H9 (cell line): Measurements from ENCODE around the gene COL4A6. TPM values are rescaled to one million over a fixed set of nuclear protein-coding genes. Genes with fewer than 3 reads are reported as not detected.

ENCODE experiments used
- DNase-seq: peaks from one replicate; pipeline ENCODE4 v3.0.0-alpha.2; 2017
- H2AFZ ChIP-seq: one replicate; pipeline ENCODE4 v1.6.1; 2013; ENCODE audit warnings: mild to moderate bottlenecking, low read length, control low read depth, moderate library complexity
- H2AK5ac ChIP-seq: 2 replicates; pipeline ENCODE4 v1.6.1; 2013; ENCODE audit warnings: low read length, control low read depth, mixed read lengths; ENCODE audit not compliant: insufficient read length
- H2BK120ac ChIP-seq: one replicate; pipeline ENCODE4 v1.6.1; 2013; ENCODE audit warnings: low read depth, mild to moderate bottlenecking, low read length, control low read depth, inconsistent platforms; ENCODE audit not compliant: poor library complexity, severe bottlenecking
- H2BK12ac ChIP-seq: 2 replicates; pipeline ENCODE4 v1.6.1; 2013; ENCODE audit warnings: low read length, control low read depth, mixed read lengths, low read depth; ENCODE audit not compliant: insufficient read length
- H2BK15ac ChIP-seq: 2 replicates; pipeline ENCODE4 v1.6.1; 2013; ENCODE audit warnings: low read depth, low read length, control low read depth
- H2BK20ac ChIP-seq: one replicate; pipeline ENCODE4 v1.6.1; 2013; ENCODE audit warnings: low read depth, mild to moderate bottlenecking, low read length, control low read depth, inconsistent platforms; ENCODE audit not compliant: poor library complexity, severe bottlenecking
- H2BK5ac ChIP-seq: 2 replicates; pipeline ENCODE4 v1.6.1; 2013; ENCODE audit warnings: low read length, control low read depth, mixed read lengths; ENCODE audit not compliant: insufficient read length
- H3K14ac ChIP-seq: 2 replicates; pipeline ENCODE4 v1.6.1; 2013; ENCODE audit warnings: low read length, control low read depth; ENCODE audit not compliant: insufficient read depth
- H3K18ac ChIP-seq: 2 replicates; pipeline ENCODE4 v1.6.1; 2013; ENCODE audit warnings: low read depth, mild to moderate bottlenecking, mixed read lengths, low read length, control low read depth; ENCODE audit not compliant: insufficient read length
- H3K23ac ChIP-seq: 2 replicates; pipeline ENCODE4 v1.6.1; 2013; ENCODE audit warnings: low read length, control low read depth, mixed read lengths, low read depth; ENCODE audit not compliant: insufficient read length
- H3K23me2 ChIP-seq: 2 replicates; pipeline ENCODE4 v1.6.1; 2013; ENCODE audit warnings: low read depth, mild to moderate bottlenecking, mixed read lengths, low read length, control low read depth; ENCODE audit not compliant: insufficient read length, poor library complexity, severe bottlenecking
- H3K27ac ChIP-seq: 2 replicates; pipeline ENCODE4 v1.5.1; 2013; ENCODE audit warnings: low read length, control low read depth, mixed read lengths, low read depth; ENCODE audit not compliant: insufficient read length
- H3K27me3 ChIP-seq: 2 replicates; pipeline ENCODE4 v1.6.1; 2013; ENCODE audit warnings: low read length, control low read depth, inconsistent platforms; ENCODE audit not compliant: insufficient read depth
- H3K4ac ChIP-seq: 2 replicates; pipeline ENCODE4 v1.6.1; 2013; ENCODE audit warnings: low read depth, mild to moderate bottlenecking, control low read depth, inconsistent platforms, low read length, moderate library complexity
- H3K4me1 ChIP-seq: 2 replicates; pipeline ENCODE4 v1.6.1; 2013; ENCODE audit warnings: low read length, control low read depth, inconsistent platforms; ENCODE audit not compliant: insufficient read depth
- H3K4me2 ChIP-seq: 2 replicates; pipeline ENCODE4 v1.6.1; 2013; ENCODE audit warnings: low read length, control low read depth, mixed read lengths; ENCODE audit not compliant: insufficient read length, insufficient read depth
- H3K56ac ChIP-seq: 2 replicates; pipeline ENCODE4 v1.6.1; 2013; ENCODE audit warnings: low read depth, mild to moderate bottlenecking, mixed read lengths, low read length, control low read depth; ENCODE audit not compliant: insufficient read length
- H3K79me1 ChIP-seq: 2 replicates; pipeline ENCODE4 v1.6.1; 2013; ENCODE audit warnings: low read depth, mild to moderate bottlenecking, moderate library complexity, low read length, control low read depth, inconsistent platforms; ENCODE audit not compliant: insufficient read depth, poor library complexity, severe bottlenecking
- H3K79me2 ChIP-seq: 2 replicates; pipeline ENCODE4 v1.6.1; 2013; ENCODE audit warnings: low read length, control low read depth, inconsistent platforms; ENCODE audit not compliant: insufficient read depth
- H3K9ac ChIP-seq: 2 replicates; pipeline ENCODE4 v1.6.1; 2013; ENCODE audit warnings: low read length, control low read depth, mixed read lengths; ENCODE audit not compliant: insufficient read length; ENCODE audit errors: extremely low read depth
- H3K9me3 ChIP-seq: one replicate; pipeline ENCODE4 v1.6.1; 2013; ENCODE audit warnings: low read depth, low read length, inconsistent platforms; ENCODE audit not compliant: control insufficient read depth
- H3T11ph ChIP-seq: one replicate; pipeline ENCODE4 v1.6.1; 2013; ENCODE audit warnings: mild to moderate bottlenecking, low read length, control low read depth, inconsistent platforms
- H4K20me1 ChIP-seq: one replicate; pipeline ENCODE4 v1.6.1; 2013; ENCODE audit not compliant: control insufficient read depth, insufficient read length, insufficient read depth
- H4K5ac ChIP-seq: 2 replicates; pipeline ENCODE4 v1.6.1; 2013; ENCODE audit warnings: low read depth, mild to moderate bottlenecking, mixed read lengths, low read length, control low read depth; ENCODE audit not compliant: insufficient read length
- H4K8ac ChIP-seq: replicated peaks from 2 replicates; pipeline ENCODE4 v1.6.1; 2013; ENCODE audit warnings: low read length, control low read depth, mixed read lengths, low read depth; ENCODE audit not compliant: insufficient read length
- H4K91ac ChIP-seq: 2 replicates; pipeline ENCODE4 v1.6.1; 2013; ENCODE audit warnings: low read depth, mild to moderate bottlenecking, moderate library complexity, mixed read lengths, low read length, control low read depth; ENCODE audit not compliant: insufficient read length
- H3K27ac Mint-ChIP-seq, 3 experiments: 2 replicates in 2 of 3; 3 replicates in 1 of 3; pipeline ENCODE4 v1.8.0; 2020 to 2021; ENCODE audit warnings: mixed read lengths in 3 of 3, mild to moderate bottlenecking in 1 of 3, moderate library complexity in 1 of 3
- H3K27me3 Mint-ChIP-seq: 2 replicates; pipeline ENCODE4 v1.8.0; 2021; ENCODE audit warnings: low read depth, mild to moderate bottlenecking, moderate library complexity, mixed read lengths
- H3K36me3 Mint-ChIP-seq, 3 experiments: 2 replicates in 2 of 3; 3 replicates in 1 of 3; pipeline ENCODE4 v1.8.0; 2020 to 2021; ENCODE audit warnings: low read depth in 3 of 3, mixed read lengths in 3 of 3; ENCODE audit not compliant: insufficient read depth in 1 of 3
- H3K4me1 Mint-ChIP-seq, 2 experiments: 2 replicates each; pipeline ENCODE4 v1.8.0; 2020; ENCODE audit warnings: mixed read lengths in 2 of 2
- H3K4me3 Mint-ChIP-seq, 2 experiments: 2 replicates in 1 of 2; 3 replicates in 1 of 2; pipeline ENCODE4 v1.8.0; 2020 to 2021; ENCODE audit warnings: mild to moderate bottlenecking in 2 of 2, mixed read lengths in 2 of 2, moderate library complexity in 1 of 2
- H3K9me3 Mint-ChIP-seq, 2 experiments: 2 replicates in 1 of 2; 3 replicates in 1 of 2; pipeline ENCODE4 v1.8.0; 2020; ENCODE audit warnings: mild to moderate bottlenecking in 2 of 2, mixed read lengths in 2 of 2, moderate library complexity in 1 of 2
- WGBS: extraction: QIAGEN DNeasy Blood & Tissue Kit; methylation state at CpG from one replicate; pipeline ENCODE4 v1.1.7; 2013; ENCODE audit warnings: missing lambda C conversion rate, low lambda C conversion rate, mixed read lengths; ENCODE audit not compliant: insufficient read length; ENCODE audit errors: extremely low coverage; 5-methylcytosine and 5-hydroxymethylcytosine counted together
- total RNA-seq: library from RNA; stranded (reverse); gene quantifications from 2 replicates; pipeline ENCODE4 v1.2.1, GENCODE V29; 2021
- TF ChIP-seq, protein P1 (sequence below): fragments of 200-600 bp; sonication (generic); conservative IDR thresholded peaks from 3 replicates; pipeline ENCODE4 v1.8.0; 2021; ENCODE audit warnings: antibody characterized with exemption, mild to moderate bottlenecking

The COL4A6 gene
- total RNA-seq, 1 experiment from 2014 or later, result 16.7 TPM

DNA sequence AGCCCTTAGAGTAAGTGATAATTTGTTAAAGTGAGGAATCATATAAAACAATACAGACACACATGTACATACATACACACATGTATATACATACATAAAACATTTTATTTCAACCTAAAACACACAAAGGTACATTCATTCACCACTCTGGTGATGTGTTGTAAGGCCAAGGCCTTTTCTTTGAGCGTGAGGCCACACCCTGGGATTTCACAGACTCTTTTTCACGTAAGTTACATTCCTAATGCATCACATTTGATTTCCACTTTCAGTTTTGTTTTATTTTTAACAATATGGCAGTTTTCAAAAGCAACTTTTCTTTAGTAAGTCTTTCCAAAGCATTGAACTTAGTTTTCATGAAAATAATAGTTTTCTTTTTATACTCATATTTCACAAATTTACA lies 170.7 kb downstream of the COL4A6 start:
- H3K9me3 Mint-ChIP-seq, result no peaks in the 10 kb centered on the region
- Histone ChIP-seq H3K27me3 (no peaks in the 10 kb centered on the region), H3K18ac (no peak overlapping the region), H3K79me1 (no peaks in the 10 kb centered on the region), H2BK15ac (no peak overlapping the region), H3K4me1 (no peaks in the 10 kb centered on the region), H4K5ac (no peak overlapping the region), H3K56ac (no peak overlapping the region), H3K27ac (no peak overlapping the region), H3K9me3 (no peaks in the 10 kb centered on the region), H2BK5ac (no peak overlapping the region), H3K23me2 (no peaks in the 10 kb centered on the region), H3K79me2 (no peaks in the 10 kb centered on the region), H3K4ac (no peak overlapping the region), H2AFZ (no peak overlapping the region), H2AK5ac (no peak overlapping the region), H3K23ac (no peak overlapping the region), H4K20me1 (no peaks in the 10 kb centered on the region), H3K9ac (no peak overlapping the region), H3K14ac (no peak overlapping the region), H3K4me2 (no peak overlapping the region), H4K8ac (no peak overlapping the region), H4K91ac (no peak overlapping the region), H3T11ph (no peak overlapping the region), H2BK20ac (no peak overlapping the region), H2BK120ac (no peak overlapping the region), H2BK12ac (no peak overlapping the region)
- H3K27me3 Mint-ChIP-seq, result no peaks in the 10 kb centered on the region
- H3K36me3 Mint-ChIP-seq, result no peaks in the 10 kb centered on the region; a peak in 1 of 7 replicates
- H3K27ac Mint-ChIP-seq, result no peak overlapping the region
- H3K4me3 Mint-ChIP-seq, result no peak overlapping the region
- H3K4me1 Mint-ChIP-seq, result peaks cover 5 to 15% of the 10 kb centered on the region in 2 experiments; a peak in 3 of 4 replicates
- TF ChIP-seq, protein P1, sequence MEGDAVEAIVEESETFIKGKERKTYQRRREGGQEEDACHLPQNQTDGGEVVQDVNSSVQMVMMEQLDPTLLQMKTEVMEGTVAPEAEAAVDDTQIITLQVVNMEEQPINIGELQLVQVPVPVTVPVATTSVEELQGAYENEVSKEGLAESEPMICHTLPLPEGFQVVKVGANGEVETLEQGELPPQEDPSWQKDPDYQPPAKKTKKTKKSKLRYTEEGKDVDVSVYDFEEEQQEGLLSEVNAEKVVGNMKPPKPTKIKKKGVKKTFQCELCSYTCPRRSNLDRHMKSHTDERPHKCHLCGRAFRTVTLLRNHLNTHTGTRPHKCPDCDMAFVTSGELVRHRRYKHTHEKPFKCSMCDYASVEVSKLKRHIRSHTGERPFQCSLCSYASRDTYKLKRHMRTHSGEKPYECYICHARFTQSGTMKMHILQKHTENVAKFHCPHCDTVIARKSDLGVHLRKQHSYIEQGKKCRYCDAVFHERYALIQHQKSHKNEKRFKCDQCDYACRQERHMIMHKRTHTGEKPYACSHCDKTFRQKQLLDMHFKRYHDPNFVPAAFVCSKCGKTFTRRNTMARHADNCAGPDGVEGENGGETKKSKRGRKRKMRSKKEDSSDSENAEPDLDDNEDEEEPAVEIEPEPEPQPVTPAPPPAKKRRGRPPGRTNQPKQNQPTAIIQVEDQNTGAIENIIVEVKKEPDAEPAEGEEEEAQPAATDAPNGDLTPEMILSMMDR, result no peak
- no CpG with 5 or more reads among the region's 2 CpGs for WGBS
- DNase-seq, result no peak
